ENCODE data around the gene ARID3C. TPM values are rescaled to one million over a fixed set of nuclear protein-coding genes. Genes with fewer than 3 reads are reported as not detected.

Gene ARID3C
- total and polyA plus RNA-seq, 2 donors from 2014 or later = not detected

DNA sequence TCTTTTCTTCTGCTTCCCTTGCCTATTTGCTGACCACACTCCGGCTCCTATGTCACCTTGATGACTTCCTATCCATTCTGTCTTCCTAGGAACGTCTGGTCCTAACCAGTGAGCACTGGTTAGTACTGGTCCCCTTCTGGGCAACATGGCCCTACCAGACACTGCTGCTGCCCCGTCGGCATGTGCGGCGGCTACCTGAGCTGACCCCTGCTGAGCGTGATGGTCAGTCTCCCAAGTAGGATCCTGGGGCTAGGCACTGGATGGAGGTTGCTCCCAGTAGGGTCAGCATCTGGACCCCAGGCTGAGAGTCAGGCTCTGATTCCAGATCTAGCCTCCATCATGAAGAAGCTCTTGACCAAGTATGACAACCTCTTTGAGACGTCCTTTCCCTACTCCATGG, 19.8 kb upstream of the ARID3C start:
- FAIRE-seq (no peak), DNase-seq (no peak)
- Histone ChIP-seq H3K4me1 (ENCODE audit: control insufficient read depth in 2 of 3, insufficient read depth in 2 of 3, low read depth in 1 of 3, low read length in 3 of 3) (peaks cover 23 to 52% (median 44%) of the 10 kb centered on the region in 3 donors), H3K9ac (ENCODE audit: low read length in 3 of 3) (no peak overlapping the region), H3K4me3 (ENCODE audit: low read length in 3 of 3) (no peak overlapping the region), H3K9me3 (ENCODE audit: control insufficient read depth in 2 of 3, insufficient read depth in 1 of 3, low read length in 3 of 3) (no peaks in the 10 kb centered on the region), H3K36me3 (ENCODE audit: control insufficient read depth in 2 of 3, insufficient read depth in 3 of 3, low read length in 3 of 3) (peaks cover 4 to 18% (median 5%) of the 10 kb centered on the region in 3 donors), H3K27me3 (ENCODE audit: control insufficient read depth, insufficient read depth, low read length) (no peaks in the 10 kb centered on the region), H3K27ac (ENCODE audit: low read depth in 2 of 2, low read length in 2 of 2) (no peak overlapping the region)
- intact Hi-C loops (cut with DNase I) = no loop called here
- TF ChIP-seq, protein P1, sequence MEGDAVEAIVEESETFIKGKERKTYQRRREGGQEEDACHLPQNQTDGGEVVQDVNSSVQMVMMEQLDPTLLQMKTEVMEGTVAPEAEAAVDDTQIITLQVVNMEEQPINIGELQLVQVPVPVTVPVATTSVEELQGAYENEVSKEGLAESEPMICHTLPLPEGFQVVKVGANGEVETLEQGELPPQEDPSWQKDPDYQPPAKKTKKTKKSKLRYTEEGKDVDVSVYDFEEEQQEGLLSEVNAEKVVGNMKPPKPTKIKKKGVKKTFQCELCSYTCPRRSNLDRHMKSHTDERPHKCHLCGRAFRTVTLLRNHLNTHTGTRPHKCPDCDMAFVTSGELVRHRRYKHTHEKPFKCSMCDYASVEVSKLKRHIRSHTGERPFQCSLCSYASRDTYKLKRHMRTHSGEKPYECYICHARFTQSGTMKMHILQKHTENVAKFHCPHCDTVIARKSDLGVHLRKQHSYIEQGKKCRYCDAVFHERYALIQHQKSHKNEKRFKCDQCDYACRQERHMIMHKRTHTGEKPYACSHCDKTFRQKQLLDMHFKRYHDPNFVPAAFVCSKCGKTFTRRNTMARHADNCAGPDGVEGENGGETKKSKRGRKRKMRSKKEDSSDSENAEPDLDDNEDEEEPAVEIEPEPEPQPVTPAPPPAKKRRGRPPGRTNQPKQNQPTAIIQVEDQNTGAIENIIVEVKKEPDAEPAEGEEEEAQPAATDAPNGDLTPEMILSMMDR (IDR thresholded peaks at IDR 0.05; ENCODE audit: borderline replicate concordance, extremely low read depth, insufficient read depth) = no peak

DNA sequence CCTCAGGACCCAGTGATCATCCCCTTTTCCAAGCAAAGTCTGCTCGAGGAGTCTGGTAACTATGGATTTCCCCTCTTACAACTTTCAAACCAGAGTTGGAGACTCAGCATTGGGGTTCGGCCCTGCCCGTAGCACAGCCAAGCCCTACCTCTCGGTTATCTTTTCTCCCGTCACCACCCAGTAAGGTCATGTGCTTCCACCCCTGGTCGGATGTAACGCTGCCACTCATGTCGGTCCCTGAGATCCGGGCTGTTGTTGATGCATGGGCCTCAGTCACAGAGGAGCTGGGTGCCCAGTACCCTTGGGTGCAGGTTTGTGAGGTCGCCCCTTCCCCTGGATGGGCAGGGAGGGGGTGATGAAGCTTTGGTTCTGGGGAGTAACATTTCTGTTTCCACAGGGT, 18.8 kb upstream of the ARID3C start:
- Histone ChIP-seq H3K9ac (ENCODE audit: low read length in 3 of 3) (peak overlapping the region; percentile 77 to 96 (median 86)), H3K36me3 (ENCODE audit: control insufficient read depth in 2 of 3, insufficient read depth in 3 of 3, low read length in 3 of 3) (peaks cover 4 to 18% (median 5%) of the 10 kb centered on the region in 3 donors), H3K4me1 (ENCODE audit: control insufficient read depth in 2 of 3, insufficient read depth in 2 of 3, low read depth in 1 of 3, low read length in 3 of 3) (peaks cover 16 to 43% (median 35%) of the 10 kb centered on the region in 3 donors), H3K27ac (ENCODE audit: low read depth in 2 of 2, low read length in 2 of 2) (no peak overlapping the region), H3K9me3 (ENCODE audit: control insufficient read depth in 2 of 3, insufficient read depth in 1 of 3, low read length in 3 of 3) (no peaks in the 10 kb centered on the region), H3K27me3 (ENCODE audit: control insufficient read depth, insufficient read depth, low read length) (no peaks in the 10 kb centered on the region), H3K4me3 (ENCODE audit: low read length in 3 of 3) (peak overlapping the region; percentile 71 to 87 (median 87))
- TF ChIP-seq, protein P1 (IDR thresholded peaks at IDR 0.05; ENCODE audit: borderline replicate concordance, extremely low read depth, insufficient read depth) = no peak
- intact Hi-C loops (cut with DNase I) = no loop called here
- DNase-seq (no peak), FAIRE-seq (no peak)

DNA sequence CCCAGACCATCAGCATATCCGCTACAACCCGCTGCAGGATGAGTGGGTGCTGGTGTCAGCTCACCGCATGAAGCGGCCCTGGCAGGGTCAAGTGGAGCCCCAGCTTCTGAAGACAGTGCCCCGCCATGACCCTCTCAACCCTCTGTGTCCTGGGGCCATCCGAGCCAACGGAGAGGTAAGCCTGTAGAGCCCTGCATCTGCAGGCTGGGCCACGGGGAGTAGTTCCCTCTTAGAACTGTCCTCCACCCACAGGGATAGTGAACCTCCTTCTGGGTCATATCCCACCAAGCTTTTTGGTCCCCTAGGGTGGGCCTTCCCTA, 18.2 kb upstream of the ARID3C start:
- Histone ChIP-seq H3K36me3 (ENCODE audit: control insufficient read depth in 2 of 3, insufficient read depth in 3 of 3, low read length in 3 of 3) (peaks cover 4 to 18% (median 5%) of the 10 kb centered on the region in 3 donors), H3K27ac (ENCODE audit: low read depth in 2 of 2, low read length in 2 of 2) (peak overlapping the region; percentile 66 to 88), H3K9me3 (ENCODE audit: control insufficient read depth in 2 of 3, insufficient read depth in 1 of 3, low read length in 3 of 3) (no peaks in the 10 kb centered on the region), H3K4me1 (ENCODE audit: control insufficient read depth in 2 of 3, insufficient read depth in 2 of 3, low read depth in 1 of 3, low read length in 3 of 3) (peaks cover 10 to 39% (median 29%) of the 10 kb centered on the region in 3 donors), H3K9ac (ENCODE audit: low read length in 3 of 3) (peak overlapping the region; percentile 77 to 96 (median 86)), H3K4me3 (ENCODE audit: low read length in 3 of 3) (peak overlapping the region; percentile 71 to 87 (median 87)), H3K27me3 (ENCODE audit: control insufficient read depth, insufficient read depth, low read length) (no peaks in the 10 kb centered on the region)
- FAIRE-seq (no peak), DNase-seq (no peak)
- intact Hi-C loops (cut with DNase I) = no loop called here
- TF ChIP-seq, protein P1 (IDR thresholded peaks at IDR 0.05; ENCODE audit: borderline replicate concordance, extremely low read depth, insufficient read depth) = no peak

Data from kidney (tissue), 14 donors.